ENCODE data around the gene EYA4.

GRCh38 chr6:133315811-133316210 lies 74.7 kb downstream of the EYA4 start:
- no peak for TF ChIP-seq POLR2A (IDR thresholded peaks at IDR 0.05)
- no peak for TF ChIP-seq CTCF (IDR thresholded peaks at IDR 0.05)
